HG03439 (cell line): ENCODE data around the gene PLIN4.
"Not testable (repeated sequence)": the region's sequence is repeated elsewhere in the genome, so short reads cannot be mapped to it uniquely, and the experiment has no call there.

ENCODE experiments used
- ATAC-seq: cut with Tn5 transposase; IDR thresholded peaks from one replicate; pipeline ENCODE4 v1.9.1; 2021; ENCODE audit warnings: mild to moderate bottlenecking, moderate library complexity; ENCODE audit not compliant: unreplicated experiment

The PLIN4 gene

DNA sequence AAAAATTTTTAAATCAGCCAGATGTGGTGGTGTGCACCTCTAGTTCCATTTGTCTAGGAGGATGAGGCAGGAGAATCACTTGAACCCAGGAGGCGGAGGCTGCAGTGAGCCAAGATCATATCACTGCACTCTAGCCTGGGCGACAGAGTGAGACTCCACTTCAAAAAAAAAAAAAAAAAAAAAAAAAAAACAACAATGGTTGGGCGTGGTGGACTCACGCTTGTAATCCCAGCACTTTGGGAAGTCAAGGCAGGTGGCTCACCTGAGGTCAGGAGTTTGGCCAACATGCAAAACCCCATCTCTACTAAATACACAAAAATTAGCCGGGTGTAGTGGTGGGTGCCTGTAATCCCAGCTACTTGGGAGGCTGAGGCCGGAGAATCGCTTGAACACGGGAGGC lies 9.1 kb upstream of the PLIN4 start:
- ATAC-seq: not testable (repeated sequence)

DNA sequence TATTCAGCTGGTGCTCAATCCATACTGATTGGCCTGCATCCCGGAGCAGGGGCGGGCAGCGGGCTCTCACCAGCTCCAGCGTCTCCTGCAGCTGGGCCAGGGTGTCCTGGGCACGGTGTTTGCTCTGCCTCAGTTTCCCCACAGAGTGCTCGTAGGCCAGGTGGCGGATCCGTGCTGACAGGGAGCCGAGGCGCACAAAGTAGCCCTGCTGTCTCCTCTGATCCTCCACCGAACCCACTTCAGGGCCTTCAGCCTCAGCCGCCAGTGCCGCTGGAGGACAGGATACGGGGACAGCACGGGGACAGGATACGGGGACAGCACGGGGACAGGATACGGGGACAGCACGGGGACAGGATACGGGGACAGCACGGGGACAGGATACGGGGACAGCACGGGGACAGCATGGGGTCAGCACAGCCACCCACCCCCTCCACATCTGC lies 7.3 kb upstream of the PLIN4 start:
- ATAC-seq: no peak

DNA sequence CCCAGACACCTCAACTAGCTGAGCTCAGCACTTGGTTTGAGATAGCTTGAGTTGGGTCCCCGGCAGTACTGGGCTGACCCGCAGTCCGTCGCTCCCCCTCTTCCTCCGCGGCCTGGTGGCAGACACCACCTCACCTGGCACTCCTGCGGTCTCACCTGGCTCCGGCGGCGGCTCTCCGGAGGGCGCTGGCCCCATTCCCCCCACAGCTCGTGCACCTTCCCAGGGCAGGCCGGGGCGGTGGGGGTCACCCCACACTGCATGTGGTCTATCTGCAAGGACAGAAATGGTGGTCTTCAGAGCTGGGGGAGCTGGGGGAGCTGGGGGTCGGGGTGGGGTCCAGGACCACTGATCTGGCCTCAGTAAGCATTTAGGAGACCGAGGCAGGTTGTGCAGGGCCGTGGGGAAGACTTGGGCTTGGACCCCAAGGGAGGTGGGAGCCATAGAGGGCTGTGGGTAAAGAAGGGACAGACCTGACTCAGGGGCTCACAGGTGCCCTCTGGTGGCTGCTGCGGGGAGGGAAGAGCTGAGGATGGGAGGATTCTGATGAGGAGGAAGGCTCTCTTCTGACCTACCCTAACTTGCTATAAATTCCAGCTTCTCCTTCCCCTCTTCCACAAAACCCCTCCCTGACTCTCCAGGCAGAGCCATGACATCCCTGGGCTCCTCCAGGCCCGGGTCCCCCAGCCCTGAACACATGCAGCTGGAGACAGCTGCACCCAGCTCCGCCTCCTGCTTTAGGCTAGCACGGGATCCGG lies 6.7 kb upstream of the PLIN4 start:
- no peak for ATAC-seq

DNA sequence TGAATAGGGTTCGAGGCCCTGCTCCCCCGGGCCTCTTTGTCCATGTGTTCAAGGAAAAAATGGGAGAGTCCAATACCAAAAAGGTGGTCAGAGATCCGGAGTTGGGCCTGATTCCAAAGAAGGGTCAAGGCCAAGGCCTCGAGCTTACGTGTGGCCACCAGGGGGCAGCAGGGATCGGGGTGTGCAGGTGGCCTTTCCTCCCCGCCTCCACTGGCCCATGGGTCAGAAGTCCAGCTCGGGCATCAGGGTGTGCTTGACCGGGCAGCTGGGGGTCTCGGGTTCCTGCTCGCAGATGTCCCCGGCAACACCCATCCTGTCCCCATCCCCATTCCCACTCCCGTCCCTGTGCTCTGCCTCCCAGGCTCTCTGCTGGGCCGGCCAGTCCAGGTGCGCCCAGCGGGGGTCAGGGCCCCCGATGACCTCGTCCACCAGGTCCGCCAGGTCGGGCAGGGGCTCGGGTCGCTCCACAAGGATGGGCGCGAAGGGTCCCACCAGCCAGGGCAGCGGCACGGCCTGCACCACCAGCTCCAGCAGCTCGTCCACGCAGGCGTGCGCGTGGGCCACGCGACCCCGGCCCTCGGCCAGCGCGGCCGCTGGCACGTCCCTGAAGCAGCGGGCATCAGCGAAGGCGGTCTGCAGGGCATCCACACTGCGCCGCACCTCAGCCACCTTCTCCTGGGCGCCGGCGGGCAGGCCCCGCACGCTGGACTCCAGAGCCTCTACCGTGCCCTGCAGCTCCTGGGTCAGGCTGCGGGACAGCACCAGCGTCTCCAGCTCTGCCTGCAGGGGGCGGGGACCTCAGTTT lies 5.2 kb upstream of the PLIN4 start:
- no peak for ATAC-seq

DNA sequence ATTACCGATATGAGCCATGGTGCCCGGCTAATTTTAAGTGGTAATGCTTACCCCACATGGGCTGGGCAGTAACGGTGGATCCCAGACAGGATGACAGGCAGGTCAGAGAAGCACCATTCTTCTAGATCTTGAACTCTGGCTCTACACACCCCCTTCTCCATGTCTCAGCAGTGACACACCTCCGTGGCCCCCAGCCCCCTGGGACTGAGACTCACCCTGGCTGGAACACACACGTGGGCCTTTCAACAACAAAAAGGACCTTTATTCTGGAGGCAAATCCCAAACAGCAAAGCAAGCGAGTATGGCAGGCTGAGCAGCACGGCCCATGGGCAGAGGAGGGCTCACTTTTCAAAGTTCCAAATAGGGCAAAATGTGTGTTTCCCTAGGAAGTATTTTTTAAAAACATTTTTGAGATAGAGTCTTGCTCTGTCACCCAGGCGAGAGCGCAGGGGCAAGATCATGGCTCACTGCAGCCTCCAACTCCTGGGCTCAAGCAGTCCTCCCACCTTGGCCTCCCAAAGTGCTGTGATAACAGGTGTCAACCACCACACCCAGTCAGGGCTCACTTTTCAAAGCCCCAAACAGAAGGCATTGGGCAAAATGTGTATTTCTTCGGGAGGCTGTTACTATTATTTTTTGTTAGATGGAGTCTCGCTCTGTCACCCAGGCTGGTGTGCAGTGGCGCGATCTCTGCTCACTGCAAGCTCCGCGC lies 4.2 kb upstream of the PLIN4 start:
- ATAC-seq: no peak

DNA sequence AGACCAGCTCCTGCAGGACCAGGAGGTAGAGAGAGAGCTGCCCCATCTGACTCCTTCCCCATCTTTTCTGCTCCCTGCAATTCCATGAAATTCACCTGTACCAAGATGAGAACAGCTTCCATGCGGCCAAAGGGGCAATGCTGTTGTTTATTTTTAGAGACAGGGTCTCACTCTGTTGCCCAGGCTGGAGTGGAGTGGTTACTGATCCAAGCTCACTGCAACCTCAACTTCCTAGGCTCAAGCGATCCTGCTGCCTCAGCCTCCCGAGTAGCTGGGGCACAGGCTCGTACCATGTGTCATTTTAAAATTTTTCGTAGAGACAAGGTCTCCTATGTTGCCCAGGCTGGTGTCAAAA lies 3.6 kb upstream of the PLIN4 start:
- ATAC-seq: no peak

DNA sequence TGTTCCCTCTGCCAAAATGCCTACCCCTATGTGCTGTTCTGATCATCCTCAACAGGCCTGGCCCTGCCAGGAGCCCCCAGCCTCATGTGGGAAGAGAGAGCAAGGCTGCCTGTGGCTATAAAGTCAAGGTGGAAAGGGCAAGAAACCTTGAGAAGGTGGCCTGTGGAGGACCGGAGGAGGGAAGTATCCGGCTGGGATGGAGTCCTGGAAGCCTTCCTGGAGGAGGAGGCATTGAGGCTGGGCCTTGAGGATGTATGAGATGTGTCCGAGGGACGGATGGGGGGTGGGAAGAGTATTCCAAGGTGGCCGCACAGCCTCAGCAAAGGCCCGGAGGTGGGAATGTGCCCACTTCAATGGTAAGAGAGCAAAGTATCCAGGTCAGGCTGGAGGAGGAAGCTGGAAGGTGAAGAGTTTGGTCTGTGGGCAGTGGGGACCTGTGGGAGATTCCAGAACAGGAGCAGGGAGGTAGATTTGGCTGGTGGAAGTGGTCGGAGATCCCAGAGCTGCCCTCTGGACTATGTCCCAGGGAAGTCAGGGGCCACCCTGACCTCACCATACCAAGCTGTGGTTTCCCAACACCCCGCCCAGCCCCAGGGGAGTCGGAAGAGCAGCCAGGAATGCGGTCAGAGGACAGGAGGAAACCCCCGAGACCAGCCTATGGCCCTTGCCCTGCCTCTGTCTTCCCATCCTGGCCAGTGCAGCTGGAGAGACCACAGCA lies 3.0 kb upstream of the PLIN4 start:
- no peak for ATAC-seq

DNA sequence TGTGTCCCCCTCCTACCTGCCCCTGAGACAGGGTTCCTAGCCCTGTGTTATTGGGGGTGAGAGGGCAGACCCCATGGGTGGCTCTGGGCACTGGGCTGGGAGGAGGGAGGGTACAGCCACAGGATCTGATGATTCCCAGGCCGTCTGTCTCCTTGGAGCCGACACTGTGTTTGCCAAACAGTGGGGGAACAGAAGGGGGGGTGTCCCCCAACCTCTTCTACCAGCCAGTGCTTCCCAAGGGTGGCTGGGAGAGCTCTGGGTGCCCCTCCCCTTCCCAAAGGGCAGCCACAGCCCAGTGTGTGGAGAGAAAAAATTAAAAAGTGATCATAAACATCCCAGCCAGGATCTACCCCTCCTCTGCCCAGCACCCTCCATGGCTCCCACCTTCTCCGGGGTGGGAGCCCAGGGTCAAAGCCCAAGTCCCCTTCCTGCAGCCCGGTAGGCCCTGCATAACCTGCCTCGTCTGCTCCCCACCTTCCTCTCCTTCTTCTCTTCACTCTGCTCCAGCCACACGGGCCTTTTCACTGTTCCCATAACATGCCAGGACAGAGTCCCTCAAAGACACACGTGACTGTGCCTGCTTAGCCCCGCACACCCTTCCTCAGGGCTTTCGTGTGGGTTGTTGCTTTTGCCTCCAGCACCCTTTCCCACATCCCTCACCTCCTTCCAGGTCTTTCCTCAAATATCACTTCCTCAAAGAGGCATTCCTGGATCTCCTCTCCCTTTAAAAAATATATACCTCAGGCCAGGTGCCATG lies 1.4 kb upstream of the PLIN4 start:
- no peak for ATAC-seq

DNA sequence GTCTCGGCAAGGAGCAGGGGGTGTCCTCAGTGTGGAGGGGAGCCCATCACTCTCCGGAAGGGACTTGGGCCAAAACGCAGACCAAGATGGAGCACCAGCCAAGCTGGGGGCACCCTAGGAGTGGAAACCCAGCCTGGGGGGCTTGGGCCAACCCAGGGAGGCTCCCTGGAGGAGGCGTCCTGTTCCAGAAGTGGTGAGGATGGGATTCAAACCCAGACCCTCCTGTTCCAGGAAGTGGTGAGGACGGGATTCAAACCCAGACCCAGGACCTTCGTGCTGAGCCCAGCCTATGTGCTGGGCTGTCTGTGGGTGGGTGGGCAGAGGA lies 848 bp upstream of the PLIN4 start:
- no peak for ATAC-seq

DNA sequence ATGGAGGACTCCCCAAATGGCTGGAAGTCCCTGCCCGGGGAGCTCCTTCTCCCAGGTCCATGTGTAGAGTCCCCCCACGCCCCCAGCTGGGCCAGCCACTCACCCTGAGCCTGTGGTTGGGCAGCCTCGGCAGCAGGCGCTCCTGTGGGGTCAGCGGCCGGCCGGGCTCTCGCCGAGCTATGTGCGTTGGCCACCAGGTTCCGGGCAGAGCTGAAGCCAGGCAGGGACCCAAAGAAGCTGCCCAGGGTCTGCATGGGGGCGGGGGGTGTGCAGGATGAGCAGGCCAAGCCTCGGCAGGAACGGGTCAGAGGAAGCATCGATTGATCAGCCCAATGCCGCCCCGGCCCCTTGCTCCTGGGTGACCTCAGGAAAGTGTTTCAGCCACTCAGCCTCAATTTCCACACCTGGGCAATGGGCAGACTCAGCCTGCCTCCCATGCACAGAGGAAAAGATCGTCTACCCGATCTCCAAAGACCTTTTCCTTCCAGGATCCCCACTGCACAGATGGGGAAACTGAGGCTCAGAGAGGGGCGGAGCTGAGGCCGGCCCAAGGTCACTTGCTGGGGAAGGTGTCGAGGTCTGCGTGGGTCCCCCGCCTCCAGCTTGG lies 732 bp downstream of the PLIN4 start:
- no peak for ATAC-seq

DNA sequence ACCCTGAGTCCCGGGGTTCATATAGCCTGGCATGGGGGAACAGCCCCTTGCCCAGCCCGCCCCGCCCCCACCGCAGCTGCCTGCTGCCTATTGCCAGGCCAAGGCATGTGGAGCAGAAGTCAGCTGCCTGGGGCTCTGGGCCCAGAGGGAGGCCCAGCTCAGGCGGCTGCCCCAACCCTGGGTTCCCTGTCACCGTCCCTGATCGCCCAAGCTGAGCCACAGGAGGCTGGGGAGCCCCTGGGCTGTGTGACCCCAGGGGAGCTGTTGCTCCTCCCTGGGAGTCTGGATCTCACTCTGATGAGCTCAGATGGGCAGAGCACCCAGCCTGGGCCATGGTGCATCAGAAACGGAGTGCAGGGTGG lies 1.4 kb downstream of the PLIN4 start:
- ATAC-seq: no peak

DNA sequence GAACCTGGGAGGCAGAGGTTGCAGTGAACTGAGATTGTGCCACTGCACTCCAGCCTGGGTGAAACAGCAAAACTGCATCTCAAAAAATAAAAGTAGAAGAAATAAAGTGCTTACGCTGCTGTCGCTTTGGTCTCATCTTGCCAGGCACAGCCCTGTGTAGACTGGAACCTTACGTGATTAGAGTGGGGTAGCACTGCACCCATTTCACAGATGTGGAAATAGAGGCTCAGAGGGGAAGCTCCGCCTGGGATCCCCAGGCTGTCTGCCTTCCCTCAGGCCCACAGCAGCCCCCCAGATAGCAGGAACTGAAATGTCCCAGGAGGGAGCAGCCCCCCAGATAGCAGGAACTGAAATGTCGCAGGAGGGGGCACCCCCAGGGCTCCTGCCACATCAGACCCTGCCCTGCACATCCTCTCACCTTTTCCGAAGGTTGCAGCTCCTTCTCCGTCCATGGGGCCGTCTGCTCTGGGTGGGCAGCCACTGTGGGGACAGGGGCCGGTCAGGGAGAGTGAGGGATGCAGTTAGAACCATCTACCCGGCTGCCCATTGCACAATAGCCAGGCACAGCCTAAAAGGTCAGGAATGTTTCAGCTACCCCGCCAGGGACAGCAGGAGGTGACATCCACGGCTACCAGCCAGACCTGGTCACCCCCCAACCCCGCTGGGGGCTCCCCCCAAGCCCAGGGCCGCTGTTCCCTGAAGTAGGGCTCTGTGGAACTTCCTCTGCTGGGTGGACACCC lies 1.9 kb downstream of the PLIN4 start:
- ATAC-seq: no peak

DNA sequence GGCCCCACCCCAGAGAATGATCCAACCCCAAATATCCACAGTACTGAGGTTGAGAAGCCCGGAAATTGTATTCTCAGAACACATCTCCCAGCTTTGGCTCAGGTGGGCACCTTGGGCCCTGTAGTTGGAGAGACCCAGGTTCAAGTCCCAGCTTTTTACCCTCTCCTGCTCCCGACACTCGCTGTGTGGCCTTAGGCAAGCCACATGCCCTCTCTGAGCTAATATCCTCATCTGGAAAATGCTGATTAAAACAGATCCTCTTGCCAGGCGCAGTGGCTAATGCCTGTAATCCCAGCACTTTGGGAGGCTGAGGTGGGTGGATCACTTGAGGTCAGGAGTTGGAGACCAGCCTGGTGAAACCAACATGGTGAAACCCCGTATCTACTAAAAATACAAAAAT lies 2.6 kb downstream of the PLIN4 start:
- ATAC-seq: no peak

DNA sequence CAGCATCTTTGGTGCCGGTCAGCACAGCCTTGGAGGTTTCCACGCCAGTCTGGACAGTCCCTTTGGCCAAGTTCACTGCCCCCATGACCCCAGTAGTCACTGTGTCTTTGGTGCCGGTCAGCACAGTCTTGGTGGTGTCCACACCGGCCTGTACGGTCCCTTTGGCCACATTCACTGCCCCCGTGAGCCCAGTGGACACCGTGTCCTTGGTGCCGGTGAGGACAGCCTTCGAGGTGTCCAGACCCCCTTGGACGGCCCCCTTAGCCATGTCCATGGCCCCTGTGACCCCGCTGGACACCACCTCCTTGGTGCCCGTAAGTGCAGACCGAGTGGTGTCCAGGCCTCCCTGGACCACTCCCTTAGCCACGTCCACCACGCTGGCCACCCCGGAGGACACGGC lies 5.0 kb downstream of the PLIN4 start:
- ATAC-seq: no peak

DNA sequence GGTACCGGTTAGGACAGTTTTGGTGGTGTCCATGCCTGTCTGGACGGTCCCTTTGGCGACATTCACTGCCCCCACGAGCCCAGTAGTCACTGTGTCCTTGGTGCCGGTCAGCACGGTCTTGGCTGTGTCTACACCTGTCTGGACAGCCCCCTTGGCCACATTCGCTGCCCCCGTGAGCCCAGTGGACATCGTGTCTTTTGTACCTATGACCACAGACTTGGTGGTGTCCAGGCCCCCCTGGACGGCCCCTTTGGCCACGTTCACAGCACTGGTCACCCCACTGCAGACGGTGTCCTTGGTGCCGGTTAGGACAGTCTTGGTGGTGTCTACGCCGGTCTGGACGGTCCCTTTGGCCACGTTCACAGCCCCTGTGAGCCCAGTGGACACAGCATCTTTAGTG lies 6.2 kb downstream of the PLIN4 start:
- ATAC-seq: no peak

DNA sequence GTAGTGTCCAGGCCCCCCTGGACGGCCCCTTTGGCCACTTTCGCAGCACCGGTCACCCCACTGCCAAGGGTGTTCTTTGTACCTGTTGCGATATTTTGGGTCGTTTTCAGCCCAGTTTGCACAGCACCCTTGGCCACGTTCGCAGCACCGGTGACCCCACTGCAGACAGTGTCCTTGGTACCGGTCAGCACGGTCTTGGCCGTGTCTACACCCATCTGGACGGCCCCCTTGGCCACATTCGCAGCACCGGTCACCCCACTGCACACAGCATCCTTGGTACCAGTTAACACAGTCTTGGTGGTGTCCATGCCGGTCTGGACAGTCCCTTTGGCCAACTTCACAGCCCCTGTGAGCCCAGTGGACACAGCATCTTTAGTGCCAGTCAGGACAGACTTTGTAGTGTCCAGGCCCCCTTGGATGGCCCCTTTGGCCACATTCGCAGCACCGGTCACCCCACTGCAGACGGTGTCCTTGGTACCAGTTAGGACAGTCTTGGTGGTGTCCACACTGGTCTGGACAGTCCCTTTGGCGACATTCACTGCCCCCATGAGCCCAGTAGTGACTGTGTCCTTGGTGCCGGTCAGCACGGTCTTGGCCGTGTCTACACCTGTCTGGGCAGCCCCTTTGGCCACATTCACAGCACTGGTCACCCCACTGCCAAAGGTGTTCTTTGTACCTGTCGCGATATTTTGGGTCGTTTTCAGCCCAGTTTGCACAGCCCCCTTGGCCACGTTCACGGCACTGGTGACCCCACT lies 6.8 kb downstream of the PLIN4 start:
- no peak for ATAC-seq

DNA sequence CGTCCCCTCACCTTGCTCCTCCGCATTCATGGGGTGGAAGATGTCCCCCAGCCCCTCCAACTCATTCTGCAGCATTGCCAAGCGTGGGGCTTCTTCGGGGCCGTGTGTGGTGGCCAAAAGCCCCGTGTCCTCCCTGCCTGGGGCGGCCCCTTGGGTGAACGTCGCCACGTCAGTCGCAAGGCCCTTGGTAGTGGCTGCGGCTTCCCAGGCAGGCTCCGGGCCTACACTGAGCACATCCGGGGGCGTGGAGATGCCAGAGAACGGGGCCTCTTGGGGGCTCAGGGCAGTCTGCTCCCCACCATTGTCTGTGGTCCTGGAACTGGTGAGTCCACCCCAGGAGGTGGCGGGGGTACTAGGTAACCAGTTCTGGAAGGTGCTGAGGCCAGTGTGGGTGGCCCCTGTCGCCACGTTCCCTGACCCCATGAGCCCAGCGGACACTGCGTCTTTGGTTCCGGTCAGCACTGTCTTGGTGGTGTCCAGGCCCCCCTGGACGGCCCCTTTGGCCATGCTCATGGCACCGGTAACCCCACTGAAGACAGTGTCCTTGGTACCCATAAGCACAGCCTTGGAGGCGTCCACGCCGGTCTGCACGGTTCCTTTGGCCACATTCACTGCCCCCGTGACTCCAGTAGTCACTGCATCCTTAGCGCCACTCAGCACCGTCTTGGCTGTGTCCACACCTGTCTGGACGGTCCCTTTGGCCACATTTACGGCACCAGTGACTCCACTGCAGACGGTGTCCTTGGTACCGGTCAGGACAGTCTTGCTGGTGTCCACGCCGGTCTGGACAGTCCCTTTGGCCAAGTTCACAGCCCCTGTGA lies 7.6 kb downstream of the PLIN4 start:
- no peak for ATAC-seq

DNA sequence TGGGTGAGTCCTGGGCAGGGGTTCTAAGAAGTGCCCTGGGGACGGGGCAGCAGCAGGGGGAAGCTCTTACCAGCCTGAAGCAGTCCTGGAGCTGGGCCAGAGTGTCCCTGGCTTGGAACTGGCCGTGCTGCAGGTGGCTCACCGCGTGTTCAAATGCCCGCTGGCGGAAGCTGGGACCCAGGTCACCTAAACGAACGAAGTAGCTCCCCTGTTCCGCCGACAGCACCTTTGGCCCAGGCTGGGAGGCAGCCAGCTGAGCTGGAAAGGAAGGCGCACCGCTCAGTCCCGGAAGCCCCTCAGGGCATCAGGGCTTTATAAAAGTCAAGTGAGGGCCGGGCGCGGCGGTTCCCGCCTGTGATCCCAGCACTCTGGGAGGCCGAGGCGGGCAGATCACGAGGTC lies 9.6 kb downstream of the PLIN4 start:
- ATAC-seq: no peak
